ENCODE data around the gene MARCHF6. TPM values are rescaled to one million over a fixed set of nuclear protein-coding genes. Genes with fewer than 3 reads are reported as not detected.

Gene MARCHF6
- total and polyA plus RNA-seq, 2 of the 8 experiments (the other 6 are each of a cell fraction or from before 2014, with no cell fraction given) = 93.1 to 118 TPM

DNA sequence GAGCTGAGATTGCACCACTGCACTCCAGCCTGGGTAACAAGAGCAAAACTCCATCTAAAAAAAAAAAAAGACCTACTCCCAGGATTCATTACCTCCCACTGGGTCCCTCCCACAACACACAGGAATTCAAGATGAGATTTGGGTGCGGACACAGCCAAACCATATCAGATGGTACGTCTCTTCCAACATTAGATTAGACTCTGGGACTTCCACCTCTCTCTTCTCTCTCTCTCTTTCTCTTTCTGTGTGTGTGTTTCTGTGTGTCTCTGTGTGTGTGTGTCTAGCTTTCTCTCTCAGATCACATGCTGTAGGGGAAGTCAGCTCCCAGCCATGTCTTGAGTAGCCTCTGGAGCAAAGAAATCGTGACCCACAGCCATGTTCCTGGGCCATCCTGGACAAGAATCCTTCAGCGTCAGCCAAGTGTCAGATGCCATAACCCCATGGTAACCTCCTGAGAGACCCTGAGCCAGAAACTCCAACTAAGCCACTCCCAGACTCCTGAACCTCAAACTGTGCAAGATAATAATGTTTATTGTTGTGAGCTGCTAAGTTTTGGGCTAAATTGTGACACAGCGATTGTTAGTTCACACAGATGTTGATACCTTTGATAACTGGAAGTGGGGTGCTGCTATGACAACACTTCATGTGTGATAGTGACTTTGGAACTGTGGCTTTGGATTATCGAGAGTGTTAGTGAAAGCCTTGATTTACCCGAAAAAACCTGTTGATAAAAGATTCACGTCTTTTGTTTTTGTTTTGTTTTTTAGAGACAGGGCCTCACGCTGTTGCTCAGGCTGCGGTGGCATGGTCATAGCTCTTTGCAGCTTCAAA, 41.7 kb upstream of the MARCHF6 start:
- Histone ChIP-seq H2AFZ (ENCODE audit: low read length) (no peak overlapping the region), H3K4me3 (ENCODE audit: extremely low read depth in 1 of 4, insufficient read depth in 2 of 4, low read depth in 3 of 4, low read length in 4 of 4) (no peak overlapping the region), H3K27ac (ENCODE audit: low read depth, low read length) (no peak overlapping the region), H3K23me2 (ENCODE audit: low read depth, low read length) (peaks cover 6% of the 10 kb centered on the region), H2BK20ac (ENCODE audit: low read length) (no peak overlapping the region), H3K36me3 (ENCODE audit: control insufficient read depth in 2 of 4, insufficient read depth in 4 of 4, low read length in 3 of 4) (no peaks in the 10 kb centered on the region), H2BK12ac (ENCODE audit: low read depth, low read length) (no peak overlapping the region), H2AK5ac (ENCODE audit: low read depth, low read length) (no peak overlapping the region), H4K20me1 (replicated peaks in 1 of 2; ENCODE audit: control insufficient read depth in 1 of 2, insufficient read depth in 2 of 2, low read length in 2 of 2) (no peaks in the 10 kb centered on the region), H3K9me3 (ENCODE audit: insufficient read depth in 2 of 2, low read depth in 1 of 2, low read length in 1 of 2) (no peaks in the 10 kb centered on the region; a peak in 1 of 4 replicates), H4K5ac (ENCODE audit: insufficient read length, low read depth, low read length) (no peak overlapping the region), H3K14ac (ENCODE audit: insufficient read length) (no peak overlapping the region), H3K4me2 (ENCODE audit: insufficient read depth in 1 of 2, low read depth in 2 of 2, low read length in 2 of 2) (no peak overlapping the region), H2BK120ac (replicated peaks; ENCODE audit: low read depth, low read length) (no peak overlapping the region), H3K4ac (replicated peaks; ENCODE audit: insufficient read length, low read depth, low read length) (no peak overlapping the region), H3K79me2 (ENCODE audit: control insufficient read depth in 1 of 2, insufficient read depth in 2 of 2, low read length in 2 of 2) (no peaks in the 10 kb centered on the region), H3K27me3 (replicated peaks in 1 of 4; ENCODE audit: control insufficient read depth in 3 of 4, extremely low read depth in 1 of 4, insufficient read depth in 3 of 4, low read length in 3 of 4) (peaks cover 0 to 2% (median 0%) of the 10 kb centered on the region in 4 experiments; a peak in 1 of 7 replicates), H3K4me1 (replicated peaks in 1 of 4; ENCODE audit: control insufficient read depth in 3 of 4, insufficient read depth in 4 of 4, low read length in 3 of 4) (peaks cover 0 to 2% (median under 1%) of the 10 kb centered on the region in 4 experiments; a peak in 5 of 7 replicates), H2BK5ac (ENCODE audit: low read depth, low read length) (no peak overlapping the region), H2BK15ac (ENCODE audit: low read length) (no peak overlapping the region; the same call in 1 of the 2 replicates), H4K8ac (ENCODE audit: extremely low read depth, insufficient read depth, low read length) (no peak overlapping the region), H4K91ac (replicated peaks; ENCODE audit: insufficient read length, low read length) (no peak overlapping the region), H3K9ac (replicated peaks in 1 of 4; ENCODE audit: extremely low read depth in 1 of 4, low read depth in 3 of 4, low read length in 3 of 4) (no peak overlapping the region), H3K23ac (ENCODE audit: insufficient read length) (no peak overlapping the region), H3K79me1 (ENCODE audit: low read depth, low read length) (no peaks in the 10 kb centered on the region), H3K18ac (ENCODE audit: extremely low read depth, low read length) (no peak overlapping the region), H3K56ac (replicated peaks; ENCODE audit: insufficient read length, low read depth, low read length) (no peak overlapping the region)
- 86% methylated on average over 10 of the region's 10 CpGs; no CpG with 5 or more reads in 1 of the 2 experiments for WGBS, 2 experiments (ENCODE audit: extremely low coverage in 1 of 2, insufficient coverage in 1 of 2, insufficient read length in 1 of 2, insufficient replicate concordance in 2 of 2, low coverage in 1 of 2, low lambda C conversion rate in 2 of 2, missing lambda C conversion rate in 1 of 2)
- TF ChIP-seq NANOG (IDR thresholded peaks at IDR 0.05; ENCODE audit: insufficient read depth, low read depth, low read length, poor library complexity, severe bottlenecking) = no peak
- no peak for TF ChIP-seq SUZ12 (IDR thresholded peaks at IDR 0.05; ENCODE audit: low read length)
- no peak for TF ChIP-seq TEAD4 (IDR thresholded peaks at IDR 0.05; ENCODE audit: low read depth, low read length)
- no peak for TF ChIP-seq SIX5 (IDR thresholded peaks at IDR 0.05; ENCODE audit: low read depth, low read length)
- TF ChIP-seq FOSL1 (IDR thresholded peaks at IDR 0.05; ENCODE audit: insufficient read depth, low read depth, low read length) = no peak
- TF ChIP-seq, protein P1, sequence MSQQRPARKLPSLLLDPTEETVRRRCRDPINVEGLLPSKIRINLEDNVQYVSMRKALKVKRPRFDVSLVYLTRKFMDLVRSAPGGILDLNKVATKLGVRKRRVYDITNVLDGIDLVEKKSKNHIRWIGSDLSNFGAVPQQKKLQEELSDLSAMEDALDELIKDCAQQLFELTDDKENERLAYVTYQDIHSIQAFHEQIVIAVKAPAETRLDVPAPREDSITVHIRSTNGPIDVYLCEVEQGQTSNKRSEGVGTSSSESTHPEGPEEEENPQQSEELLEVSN (IDR thresholded peaks at IDR 0.05) = no peak
- no peak for FAIRE-seq
- CTCF ChIA-PET (ENCODE audit: partially characterized antibody) = interaction anchor here (0.9 to 1.8 kb wide), 2 partner anchors 28 to 47 kb away, joined by 3 to 7 read pairs; no protein-coding TSS in a partner anchor
- DNase-seq (ENCODE audit: low read depth in 1 of 2, low spot score in 2 of 2) = no peak
- POLR2A ChIA-PET (ENCODE audit: partially characterized antibody) = interaction anchor here (1.4 kb wide), 1 partner anchor 25 kb away, joined by 4 read pairs; no protein-coding TSS in a partner anchor

Measured in H1 (cell line).